HepG2 (cell line): ENCODE results near the gene TRIO. TPM values are rescaled to one million over a fixed set of nuclear protein-coding genes. Genes with fewer than 3 reads are reported as not detected.

Experiments used
- ATAC-seq: fragments of 200-7000 bp; cut with Tn5 transposase; 3 replicates; pipeline ENCODE4 v1.9.1; 2020; ENCODE audit warnings: mild to moderate bottlenecking, moderate library complexity
- BruUV-seq: library from RNA; stranded (reverse); fragments of 400-500 nt; replicated peaks from 2 replicates; lab custom pipeline; 2021; lab: Mats Ljungman, UMichigan
- CTCF ChIA-PET: fragments of 300-600 bp; formaldehyde crosslinking; extraction: SDS; loops from one replicate; lab custom pipeline; 2021; ENCODE audit warnings: low total read pairs, inconsistent platforms, low intra/inter-chr PET ratio; lab: Yijun Ruan, JAX
- POLR2A ChIA-PET: fragments of 350-600 bp; sonication (Branson Sonifier 250); formaldehyde crosslinking; loops from one replicate; lab custom pipeline; 2020; ENCODE audit warnings: antibody characterized with exemption, inconsistent platforms; lab: Yijun Ruan, JAX
- DNase-seq: peaks from one replicate; pipeline ENCODE4 v3.0.0-alpha.2; 2015; ENCODE audit warnings: low spot score
- FAIRE-seq: peaks from 3 replicates; lab custom pipeline; 2011; peaks lifted over from hg19 to GRCh38; lab: Jason Lieb, UNC
- H2AFZ ChIP-seq: one replicate; pipeline ENCODE4 v1.6.1; 2011; ENCODE audit warnings: low read length, inconsistent platforms
- H3K27ac ChIP-seq: fragments of 300-600 bp; 3 replicates; pipeline ENCODE4 v1.8.0; 2011; ENCODE audit warnings: mixed run types, mild to moderate bottlenecking, mixed read lengths, low read length, inconsistent platforms; ENCODE audit not compliant: insufficient read depth; ENCODE audit errors: extremely low read length
- H3K27me3 ChIP-seq, 2 experiments: fragments of 200-600 bp in 1 of 2; 2 replicates in 1 of 2; 3 replicates in 1 of 2; pipeline versions ENCODE4 v1.6.0 to v1.8.0; 2011; ENCODE audit warnings: low read length in 2 of 2, mild to moderate bottlenecking in 2 of 2, moderate library complexity in 2 of 2, inconsistent platforms in 1 of 2; ENCODE audit not compliant: insufficient read depth in 2 of 2, control insufficient read depth in 1 of 2
- H3K36me3 ChIP-seq, 2 experiments: fragments of 200-600 bp in 1 of 2; replicated peaks in 1 of 2; 2 replicates in 1 of 2; 3 replicates in 1 of 2; pipeline versions ENCODE4 v1.5.1 to v1.8.0; 2011; ENCODE audit warnings: low read length in 2 of 2, inconsistent platforms in 1 of 2; ENCODE audit not compliant: insufficient read depth in 2 of 2, control insufficient read depth in 1 of 2
- H3K4me1 ChIP-seq: 2 replicates; pipeline ENCODE4 v1.5.1; 2012; ENCODE audit warnings: low read length, inconsistent platforms; ENCODE audit not compliant: insufficient read depth
- H3K4me2 ChIP-seq: 2 replicates; pipeline ENCODE4 v1.6.0; 2011; ENCODE audit warnings: low read depth, low read length, inconsistent platforms
- H3K4me3 ChIP-seq, 3 experiments: fragments of 200-600 bp in 1 of 3; sonication (generic), shearing (Covaris generic) in 1 of 3; replicated peaks in 1 of 3; 2 replicates each; pipeline ENCODE4 v1.5.1; 2011 to 2016; ENCODE audit warnings: low read length in 3 of 3, inconsistent platforms in 2 of 3, low read depth in 2 of 3, mild to moderate bottlenecking in 2 of 3, control low read depth in 1 of 3, mixed read lengths in 1 of 3; ENCODE audit not compliant: insufficient read depth in 1 of 3
- H3K79me2 ChIP-seq: one replicate; pipeline ENCODE4 v1.6.1; 2011; ENCODE audit warnings: low read length, inconsistent platforms; ENCODE audit not compliant: insufficient read depth
- H3K9ac ChIP-seq: 2 replicates; pipeline ENCODE4 v1.6.0; 2011; ENCODE audit warnings: mild to moderate bottlenecking, low read depth, low read length, inconsistent platforms; ENCODE audit not compliant: insufficient read depth
- H3K9me3 ChIP-seq: 2 replicates; pipeline ENCODE4 v1.5.1; 2012; ENCODE audit warnings: mild to moderate bottlenecking, low read length
- H4K20me1 ChIP-seq: 2 replicates; pipeline ENCODE4 v1.6.0; 2011; ENCODE audit warnings: inconsistent platforms, mild to moderate bottlenecking, low read length, moderate library complexity; ENCODE audit not compliant: insufficient read depth
- ARNT2 ChIP-seq: sonication (generic); formaldehyde crosslinking; IDR thresholded peaks from 2 replicates; pipeline ENCODE4 v1.8.0; 2022; ENCODE audit warnings: mild to moderate bottlenecking, low read depth, missing genetic modification reagents, moderate library complexity
- CREB1 ChIP-seq, 2 experiments: fragments of 450-650 bp in 1 of 2; IDR thresholded peaks; 2 replicates each; pipeline ENCODE4 v1.6.1; 2016 to 2017; ENCODE audit warnings: control low read depth in 1 of 2, mild to moderate bottlenecking in 1 of 2, missing compliant biosample characterization in 1 of 2, missing genetic modification characterization in 1 of 2
- DDIT3 ChIP-seq: sonication (generic); formaldehyde crosslinking; IDR thresholded peaks from 2 replicates; pipeline ENCODE4 v1.4.0; 2020; ENCODE audit warnings: mild to moderate bottlenecking, missing genetic modification reagents
- EED ChIP-seq: sonication (generic); formaldehyde crosslinking; IDR thresholded peaks from 2 replicates; pipeline ENCODE4 v1.5.0; 2020; ENCODE audit warnings: mild to moderate bottlenecking, missing genetic modification reagents
- FOSL2 ChIP-seq: sonication (generic); formaldehyde crosslinking; IDR thresholded peaks from 2 replicates; pipeline ENCODE4 v1.4.0; 2020; ENCODE audit warnings: missing genetic modification reagents
- HOXD1 ChIP-seq: sonication (generic); formaldehyde crosslinking; IDR thresholded peaks from 2 replicates; pipeline ENCODE4 v1.5.0; 2020; ENCODE audit warnings: missing genetic modification reagents
- KDM3A ChIP-seq: IDR thresholded peaks from 2 replicates; pipeline ENCODE4 v1.6.1; 2018; ENCODE audit warnings: low read depth, missing compliant biosample characterization
- MAFK ChIP-seq, 2 experiments: IDR thresholded peaks in 1 of 2; conservative IDR thresholded peaks in 1 of 2; 2 replicates each; pipeline ENCODE4 v1.6.1; 2011; ENCODE audit warnings: improper control_type of control experiment in 2 of 2, low read length in 2 of 2
- SALL1 ChIP-seq: sonication (generic); formaldehyde crosslinking; IDR thresholded peaks from 2 replicates; pipeline ENCODE4 v1.8.0; 2022; ENCODE audit warnings: mild to moderate bottlenecking, missing genetic modification reagents
- ZNF260 ChIP-seq: sonication (generic); formaldehyde crosslinking; IDR thresholded peaks from 2 replicates; pipeline ENCODE4 v1.4.0; 2020; ENCODE audit warnings: missing genetic modification reagents, low read depth, mild to moderate bottlenecking, borderline replicate concordance
- ZNF282 ChIP-seq: fragments of 450-650 bp; IDR thresholded peaks from 2 replicates; pipeline ENCODE4 v1.6.1; 2018; ENCODE audit not compliant: partially characterized antibody
- ZNF484 ChIP-seq: sonication (generic); formaldehyde crosslinking; IDR thresholded peaks from 2 replicates; pipeline ENCODE4 v1.5.1; 2020; ENCODE audit warnings: mild to moderate bottlenecking, low read depth, missing genetic modification reagents, borderline replicate concordance
- ZNF550 ChIP-seq: sonication (generic); formaldehyde crosslinking; IDR thresholded peaks from 2 replicates; pipeline ENCODE4 v1.4.0; 2020; ENCODE audit warnings: mild to moderate bottlenecking, missing genetic modification reagents, borderline replicate concordance
- ZNF878 ChIP-seq: sonication (generic); formaldehyde crosslinking; IDR thresholded peaks from 2 replicates; pipeline ENCODE4 v1.8.1; 2023; ENCODE audit warnings: mild to moderate bottlenecking, missing genetic modification reagents, moderate library complexity
- WGBS: methylation state at CpG from one replicate; pipeline ENCODE4 v1.1.6; 2017; ENCODE audit warnings: low lambda C conversion rate; 5-methylcytosine and 5-hydroxymethylcytosine counted together
- in situ Hi-C: cut with HindIII; loops from 2 replicates; pipeline ENCODE4 v1.10.0; 2017; ENCODE audit warnings: low pct_unique_long_range_greater_than_20kb; ENCODE audit not compliant: extremely low pct_ligation_motif_present
- intact Hi-C: fragments of 100-400 bp; cut with micrococcal nuclease; formaldehyde crosslinking; loops from one replicate; pipeline ENCODE4 v1.10.0; 2022; ENCODE audit not compliant: unreplicated experiment
- polyA plus RNA-seq, 8 experiments: library from polyadenylated mRNA; depleted of rRNA in 3 of 8; stranded (reverse) in 7 of 8; unstranded in 1 of 8; fragments of >200 nt; fragmentation: Illumina TruSeq in 4 of 8; extraction: Trizol in 4 of 8; gene quantifications; 2 replicates each; pipeline versions ENCODE4 v1.2.1 to v1.2.3, GENCODE V29; 2011 to 2016; ENCODE audit warnings: low read depth in 4 of 8, missing spikeins in 1 of 8, mixed read lengths in 1 of 8; ENCODE audit not compliant: insufficient read depth in 1 of 8
- total RNA-seq, 5 experiments: library from RNA; depleted of rRNA; stranded (reverse); fragments of >200 nt; fragmentation: Illumina TruSeq; extraction: Trizol; gene quantifications; 2 replicates each; pipeline ENCODE4 v1.2.3, GENCODE V29; 2016; ENCODE audit warnings: low read depth in 1 of 5

The TRIO gene
- total and polyA plus RNA-seq, 2 of the 13 experiments (the other 11 are each of a cell fraction or from before 2014, with no cell fraction given) = 45.2 to 45.9 TPM

GRCh38 chr5:14267166-14267838 lies 124.2 kb downstream of the TRIO start:
- DNase-seq (peak; percentile 25), ATAC-seq (peak; percentile 51), FAIRE-seq (no peak)
- no peak for TF ChIP-seq EED (CRISPR knock-in tag)
- no peak for TF ChIP-seq SALL1 (CRISPR knock-in tag)
- no peak for TF ChIP-seq ZNF550
- no peak for TF ChIP-seq ZNF484
- TF ChIP-seq ZNF282 = no peak
- no peak for TF ChIP-seq HOXD1 (CRISPR knock-in tag)
- Histone ChIP-seq H3K9ac (no peak overlapping the region), H4K20me1 (peaks cover 24% of the 10 kb centered on the region), H3K4me1 (peaks cover 88% of the 10 kb centered on the region), H3K27me3 (no peaks in the 10 kb centered on the region), H2AFZ (no peak overlapping the region), H3K27ac (no peak overlapping the region), H3K9me3 (no peaks in the 10 kb centered on the region), H3K36me3 (0 out of 5 replicates have a peak, but pooled peaks cover 0 to 11% of the 10 kb centered on the region in 2 experiments), H3K4me2 (no peak overlapping the region), H3K79me2 (peaks cover 78% of the 10 kb centered on the region), H3K4me3 (no peak overlapping the region)
- BruUV-seq = no TSS peak
- in situ Hi-C loops (loop anchor here (10.0 kb wide), 1 partner anchor 123 kb away; the partner anchor contains the start of gene TRIO), intact Hi-C loops (loop anchor here (1.0 kb wide), 1 partner anchor 125 kb away; no protein-coding TSS in a partner anchor)
- CTCF ChIA-PET = no interaction called here
- WGBS = 43% methylated on average over 5 of the region's 5 CpGs
- POLR2A ChIA-PET = no interaction called here

GRCh38 chr5:14267991-14268708 lies 125.0 kb downstream of the TRIO start:
- H3K27ac ChIP-seq = no peak overlapping the region
- DNase-seq (peak; percentile 76), FAIRE-seq (no peak), ATAC-seq (peak; percentile 45)
- peaks cover 72% of the 10 kb centered on the region for H3K79me2 ChIP-seq
- no peaks in the 10 kb centered on the region for H3K9me3 ChIP-seq
- 83% methylated on average over 4 of the region's 6 CpGs for WGBS
- H2AFZ ChIP-seq = no peak overlapping the region
- H3K27me3 ChIP-seq = no peaks in the 10 kb centered on the region
- H3K9ac ChIP-seq = no peak overlapping the region
- BruUV-seq = no TSS peak
- H3K36me3 ChIP-seq = 0 out of 5 replicates have a peak, but pooled peaks cover 0 to 13% of the 10 kb centered on the region in 2 experiments
- H3K4me3 ChIP-seq = no peak overlapping the region
- H4K20me1 ChIP-seq = peaks cover 24% of the 10 kb centered on the region
- POLR2A ChIA-PET = interaction anchor here (0.9 kb wide), 1 partner anchor 60 kb away, joined by 3 read pairs; no protein-coding TSS in a partner anchor
- CTCF ChIA-PET = no interaction called here
- intact Hi-C loops (loop anchor here (1.0 kb wide), 1 partner anchor 126 kb away; no protein-coding TSS in a partner anchor), in situ Hi-C loops (loop anchor here (10.0 kb wide), 1 partner anchor 123 kb away; the partner anchor contains the start of gene TRIO)
- no peak overlapping the region for H3K4me2 ChIP-seq
- TF ChIP-seq FOSL2 (CRISPR knock-in tag) (peak; percentile 86), KDM3A (CRISPR knock-in tag) (no peak), CREB1 (IDR thresholded peaks at IDR 0.05) (0 out of 2 replicates have a peak, but pooled peaks have one; percentile 8), CREB1 (CRISPR knock-in tag; IDR thresholded peaks at IDR 0.05) (no peak), ARNT2 (no peak), MAFK (conservative IDR thresholded peaks at IDR 0.05 in 1 of 2, IDR thresholded peaks at IDR 0.05 in 1 of 2; ENCODE audit: low read length in 2 of 2) (peak; percentile 5 to 12; a peak in 1 of 4 replicates), DDIT3 (CRISPR knock-in tag) (no peak), ZNF260 (CRISPR knock-in tag) (no peak), ZNF878 (CRISPR knock-in tag) (no peak)
- H3K4me1 ChIP-seq = peaks cover 80% of the 10 kb centered on the region
